ENCODE data around the gene KANK4. TPM values are rescaled to one million over a fixed set of nuclear protein-coding genes. Genes with fewer than 3 reads are reported as not detected.
"Not testable (repeated sequence)": the region's sequence is repeated elsewhere in the genome, so short reads cannot be mapped to it uniquely, and the experiment has no call there.

The KANK4 gene
- polyA plus RNA-seq, 12 donors, result 8.4 to 12.1 (median 10.5) TPM; not detected in 1

- no peak for DNase-seq
Measured at GRCh38 chr1:62240651-62241370, 78.4 kb downstream of the KANK4 start.

- not testable (repeated sequence) for DNase-seq
Measured at GRCh38 chr1:62239652-62240403, 79.4 kb downstream of the KANK4 start.

GRCh38 chr1:62238507-62238906, 80.7 kb downstream of the KANK4 start:
- DNase-seq, result no peak

GRCh38 chr1:62237950-62238374, 81.3 kb downstream of the KANK4 start:
- no peak for DNase-seq

GRCh38 chr1:62237361-62237760, 81.9 kb downstream of the KANK4 start:
- no peak for DNase-seq

- no peak for DNase-seq
Measured at GRCh38 chr1:62235576-62235975, 83.7 kb downstream of the KANK4 start.

GRCh38 chr1:62234688-62235087, 84.5 kb downstream of the KANK4 start:
- DNase-seq, result no peak

- DNase-seq, result no peak
Measured at GRCh38 chr1:62233926-62234450, 85.2 kb downstream of the KANK4 start.

- DNase-seq, result no peak
Measured at GRCh38 chr1:62232871-62233278, 86.4 kb downstream of the KANK4 start.

- DNase-seq, result no peak
Measured at GRCh38 chr1:62230718-62231117, 88.5 kb downstream of the KANK4 start.

- DNase-seq, result no peak
Measured at GRCh38 chr1:62229932-62230331, 89.3 kb downstream of the KANK4 start.

- DNase-seq, result no peak
Measured at GRCh38 chr1:62229468-62229867, 89.8 kb downstream of the KANK4 start.

GRCh38 chr1:62228883-62229187, 90.4 kb downstream of the KANK4 start:
- DNase-seq, result no peak

- no peak for DNase-seq
Measured at GRCh38 chr1:62228136-62228882, 90.9 kb downstream of the KANK4 start.

GRCh38 chr1:62227496-62227895, 91.7 kb downstream of the KANK4 start:
- DNase-seq, result no peak

GRCh38 chr1:62224182-62224581, 95.1 kb downstream of the KANK4 start:
- DNase-seq, result no peak

GRCh38 chr1:62222321-62222720, 96.9 kb downstream of the KANK4 start:
- no peak for DNase-seq

GRCh38 chr1:62221171-62221570, 98.1 kb downstream of the KANK4 start:
- no peak for DNase-seq

GRCh38 chr1:62220456-62220855, 98.8 kb downstream of the KANK4 start:
- DNase-seq, result not testable (repeated sequence)

GRCh38 chr1:62218604-62219003, 100.6 kb downstream of the KANK4 start:
- DNase-seq, result no peak

- no peak for DNase-seq
Measured at GRCh38 chr1:62213075-62213914, 105.9 kb downstream of the KANK4 start.

- no peak for DNase-seq
Measured at GRCh38 chr1:62212411-62212810, 106.8 kb downstream of the KANK4 start.
